ENCODE data around the gene WNK4.

GRCh38 chr17:42821176-42821575, 40.8 kb downstream of the WNK4 start:
- TF ChIP-seq CTCF (IDR thresholded peaks at IDR 0.05) (no peak), POLR2AphosphoS5 (IDR thresholded peaks at IDR 0.05) (no peak), POLR2A (IDR thresholded peaks at IDR 0.05) (no peak), EP300 (IDR thresholded peaks at IDR 0.05) (no peak)

Measured in stomach (tissue), 4 donors.